OCI-LY7 (cell line): ENCODE data around the gene THRSP.

ENCODE experiments used
- EZH2phosphoT487 ChIP-seq: fragments of 200-600 bp; sonication (generic); IDR thresholded peaks from 2 replicates; pipeline ENCODE4 v1.6.1; 2018; ENCODE audit warnings: low read depth, borderline replicate concordance, mild to moderate bottlenecking, mixed run types, antibody characterized with exemption, low read length, moderate library complexity, mixed read lengths
- TF ChIP-seq, protein P1 (sequence below): fragments of 200-600 bp; sonication (generic); conservative IDR thresholded peaks from 2 replicates; pipeline ENCODE4 v1.5.1; 2014; ENCODE audit warnings: mild to moderate bottlenecking, antibody characterized with exemption, low read length, moderate library complexity, mixed read lengths

DNA sequence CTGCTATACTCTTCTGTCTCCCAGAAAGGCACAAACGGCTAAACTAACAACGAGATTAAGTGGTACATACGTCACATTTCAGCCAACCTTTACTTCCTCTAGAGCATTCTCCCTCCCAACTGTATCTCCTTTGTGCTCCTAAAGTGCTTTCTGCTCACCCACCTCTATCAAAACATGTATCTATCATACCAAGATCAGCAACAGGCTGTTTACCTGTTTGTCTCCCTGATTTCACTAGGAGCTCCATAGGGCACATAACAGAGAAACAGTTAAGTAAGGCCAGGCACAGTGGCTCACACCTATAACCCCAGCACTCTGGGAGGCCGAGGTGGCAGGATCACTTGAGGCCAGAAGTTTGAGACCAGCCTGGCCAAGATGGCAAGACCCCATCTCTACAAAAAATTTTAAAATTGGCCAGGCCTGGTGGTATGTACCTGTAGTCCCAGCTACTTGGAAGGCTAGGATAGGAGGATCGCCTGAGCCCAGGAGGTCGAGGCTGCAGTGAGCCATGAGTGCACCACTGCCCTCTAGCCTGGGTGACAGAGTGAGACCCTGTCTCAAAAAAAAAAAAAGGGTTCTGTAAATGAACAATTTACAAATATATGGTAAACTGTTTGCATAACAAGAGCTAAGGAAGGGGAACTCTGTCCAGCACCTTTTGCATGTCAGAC lies 13.2 kb downstream of the THRSP start:
- TF ChIP-seq, protein P1, sequence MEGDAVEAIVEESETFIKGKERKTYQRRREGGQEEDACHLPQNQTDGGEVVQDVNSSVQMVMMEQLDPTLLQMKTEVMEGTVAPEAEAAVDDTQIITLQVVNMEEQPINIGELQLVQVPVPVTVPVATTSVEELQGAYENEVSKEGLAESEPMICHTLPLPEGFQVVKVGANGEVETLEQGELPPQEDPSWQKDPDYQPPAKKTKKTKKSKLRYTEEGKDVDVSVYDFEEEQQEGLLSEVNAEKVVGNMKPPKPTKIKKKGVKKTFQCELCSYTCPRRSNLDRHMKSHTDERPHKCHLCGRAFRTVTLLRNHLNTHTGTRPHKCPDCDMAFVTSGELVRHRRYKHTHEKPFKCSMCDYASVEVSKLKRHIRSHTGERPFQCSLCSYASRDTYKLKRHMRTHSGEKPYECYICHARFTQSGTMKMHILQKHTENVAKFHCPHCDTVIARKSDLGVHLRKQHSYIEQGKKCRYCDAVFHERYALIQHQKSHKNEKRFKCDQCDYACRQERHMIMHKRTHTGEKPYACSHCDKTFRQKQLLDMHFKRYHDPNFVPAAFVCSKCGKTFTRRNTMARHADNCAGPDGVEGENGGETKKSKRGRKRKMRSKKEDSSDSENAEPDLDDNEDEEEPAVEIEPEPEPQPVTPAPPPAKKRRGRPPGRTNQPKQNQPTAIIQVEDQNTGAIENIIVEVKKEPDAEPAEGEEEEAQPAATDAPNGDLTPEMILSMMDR: no peak
- TF ChIP-seq EZH2phosphoT487: no peak
